ENCODE measurements around the gene OR7G1.

- no peak for TF ChIP-seq CTCF (optimal IDR thresholded peaks at IDR 0.05 in 1 of 3, IDR thresholded peaks at IDR 0.05 in 1 of 3, conservative IDR thresholded peaks at IDR 0.05 in 1 of 3; ENCODE audit: extremely low read depth in 1 of 3, insufficient read depth in 2 of 3, low read length in 3 of 3)
- no peak for TF ChIP-seq EZH2 (IDR thresholded peaks at IDR 0.05; ENCODE audit: low read length)
Observed at GRCh38 chr19:9148697-9149096, 33.1 kb upstream of the OR7G1 start.
